Measurements from ENCODE around the gene ELP2. TPM values are rescaled to one million over a fixed set of nuclear protein-coding genes. Genes with fewer than 3 reads are reported as not detected.

The ELP2 gene
- total RNA-seq, 2 experiments from 2014 or later: 40.3 to 50.5 TPM

DNA sequence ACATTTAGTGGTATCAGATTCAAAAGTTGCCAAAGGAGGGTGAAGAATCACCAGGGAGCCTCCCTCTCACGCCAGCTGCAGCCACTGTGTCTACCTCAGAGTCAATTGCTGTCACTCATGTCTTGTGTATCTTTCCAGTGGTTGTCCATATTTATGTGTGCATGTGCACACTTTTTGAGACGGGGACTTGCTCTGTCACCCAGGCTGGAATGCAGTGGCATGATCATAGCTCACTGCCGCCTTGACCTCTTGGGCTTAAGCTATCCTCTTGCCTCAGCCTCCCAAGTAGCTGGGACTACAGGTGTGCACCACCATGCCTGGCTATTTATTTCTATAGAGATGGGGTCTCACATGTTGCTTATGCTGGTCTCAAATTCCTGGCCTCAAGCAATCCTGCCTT is 61.6 kb downstream of the ELP2 start:
- ChIA-PET POLR2A (no interaction called here), CTCF (ENCODE audit: unreplicated experiment) (no interaction called here)
- no peaks in the 10 kb centered on the region for H3K4me1 ChIP-seq (ENCODE audit: insufficient read depth, low read length, poor library complexity, severe bottlenecking)
- no peaks in the 10 kb centered on the region for H4K20me1 ChIP-seq (ENCODE audit: insufficient read depth, low read length)
- intact Hi-C loops (cut with micrococcal nuclease; ENCODE audit: unreplicated experiment): no loop called here
- no peaks in the 10 kb centered on the region for H3K79me2 ChIP-seq (ENCODE audit: insufficient read depth, low read depth, low read length)
- H3K9me2 ChIP-seq (ENCODE audit: insufficient read depth, low read length): no peaks in the 10 kb centered on the region
- BruUV-seq (replicated peaks): no TSS peak
- H3K36me3 ChIP-seq (ENCODE audit: insufficient read depth, low read length): no peaks in the 10 kb centered on the region
- H3K27ac ChIP-seq (ENCODE audit: low read depth, low read length, poor library complexity, severe bottlenecking): no peak overlapping the region
- no peak for DNase-seq (ENCODE audit: low spot score)
- no peak for TF ChIP-seq EZH2phosphoT487 (IDR thresholded peaks at IDR 0.05; ENCODE audit: borderline replicate concordance, low read depth, low read length)
- TF ChIP-seq, protein P1, sequence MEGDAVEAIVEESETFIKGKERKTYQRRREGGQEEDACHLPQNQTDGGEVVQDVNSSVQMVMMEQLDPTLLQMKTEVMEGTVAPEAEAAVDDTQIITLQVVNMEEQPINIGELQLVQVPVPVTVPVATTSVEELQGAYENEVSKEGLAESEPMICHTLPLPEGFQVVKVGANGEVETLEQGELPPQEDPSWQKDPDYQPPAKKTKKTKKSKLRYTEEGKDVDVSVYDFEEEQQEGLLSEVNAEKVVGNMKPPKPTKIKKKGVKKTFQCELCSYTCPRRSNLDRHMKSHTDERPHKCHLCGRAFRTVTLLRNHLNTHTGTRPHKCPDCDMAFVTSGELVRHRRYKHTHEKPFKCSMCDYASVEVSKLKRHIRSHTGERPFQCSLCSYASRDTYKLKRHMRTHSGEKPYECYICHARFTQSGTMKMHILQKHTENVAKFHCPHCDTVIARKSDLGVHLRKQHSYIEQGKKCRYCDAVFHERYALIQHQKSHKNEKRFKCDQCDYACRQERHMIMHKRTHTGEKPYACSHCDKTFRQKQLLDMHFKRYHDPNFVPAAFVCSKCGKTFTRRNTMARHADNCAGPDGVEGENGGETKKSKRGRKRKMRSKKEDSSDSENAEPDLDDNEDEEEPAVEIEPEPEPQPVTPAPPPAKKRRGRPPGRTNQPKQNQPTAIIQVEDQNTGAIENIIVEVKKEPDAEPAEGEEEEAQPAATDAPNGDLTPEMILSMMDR (conservative IDR thresholded peaks at IDR 0.05; ENCODE audit: low read length): no peak
- no peak overlapping the region for H3K4me2 ChIP-seq (ENCODE audit: low read length)
- no peak overlapping the region for H2AFZ ChIP-seq (ENCODE audit: low read length)
- no peaks in the 10 kb centered on the region for H3K9me3 ChIP-seq (ENCODE audit: low read length)
- no peak overlapping the region for H3K4me3 ChIP-seq (ENCODE audit: low read depth, low read length, poor library complexity, severe bottlenecking)

DNA sequence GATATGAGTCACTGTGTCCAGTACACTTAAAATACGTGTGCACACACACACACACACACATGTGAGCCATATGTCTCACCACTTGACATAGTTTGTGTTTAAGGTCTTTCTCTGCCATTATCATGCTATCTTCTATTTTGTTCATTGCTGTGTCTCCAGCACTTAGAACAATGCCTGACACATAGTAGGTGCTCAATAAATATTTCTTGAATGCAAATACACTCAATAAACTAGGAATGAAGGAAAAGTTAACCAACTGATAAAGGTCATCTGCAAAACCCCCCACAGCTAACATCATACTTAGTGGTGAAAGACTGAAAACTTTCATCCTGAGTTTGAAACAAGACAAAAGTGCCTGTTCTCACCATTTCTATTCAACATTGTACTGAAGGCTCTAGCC is 62.0 kb downstream of the ELP2 start:
- ChIA-PET POLR2A (no interaction called here), CTCF (ENCODE audit: unreplicated experiment) (no interaction called here)
- BruUV-seq (replicated peaks): no TSS peak
- no peaks in the 10 kb centered on the region for H4K20me1 ChIP-seq (ENCODE audit: insufficient read depth, low read length)
- no peaks in the 10 kb centered on the region for H3K4me1 ChIP-seq (ENCODE audit: insufficient read depth, low read length, poor library complexity, severe bottlenecking)
- H3K4me2 ChIP-seq (ENCODE audit: low read length): no peak overlapping the region
- DNase-seq (ENCODE audit: low spot score): no peak
- no peak overlapping the region for H3K27ac ChIP-seq (ENCODE audit: low read depth, low read length, poor library complexity, severe bottlenecking)
- H3K9me2 ChIP-seq (ENCODE audit: insufficient read depth, low read length): no peaks in the 10 kb centered on the region
- H2AFZ ChIP-seq (ENCODE audit: low read length): no peak overlapping the region
- H3K9me3 ChIP-seq (ENCODE audit: low read length): no peaks in the 10 kb centered on the region
- TF ChIP-seq EZH2phosphoT487 (IDR thresholded peaks at IDR 0.05; ENCODE audit: borderline replicate concordance, low read depth, low read length): no peak
- TF ChIP-seq, protein P1 (conservative IDR thresholded peaks at IDR 0.05; ENCODE audit: low read length): no peak
- intact Hi-C loops (cut with micrococcal nuclease; ENCODE audit: unreplicated experiment): no loop called here
- H3K36me3 ChIP-seq (ENCODE audit: insufficient read depth, low read length): no peaks in the 10 kb centered on the region
- no peak overlapping the region for H3K4me3 ChIP-seq (ENCODE audit: low read depth, low read length, poor library complexity, severe bottlenecking)
- no peaks in the 10 kb centered on the region for H3K79me2 ChIP-seq (ENCODE audit: insufficient read depth, low read depth, low read length)

DNA sequence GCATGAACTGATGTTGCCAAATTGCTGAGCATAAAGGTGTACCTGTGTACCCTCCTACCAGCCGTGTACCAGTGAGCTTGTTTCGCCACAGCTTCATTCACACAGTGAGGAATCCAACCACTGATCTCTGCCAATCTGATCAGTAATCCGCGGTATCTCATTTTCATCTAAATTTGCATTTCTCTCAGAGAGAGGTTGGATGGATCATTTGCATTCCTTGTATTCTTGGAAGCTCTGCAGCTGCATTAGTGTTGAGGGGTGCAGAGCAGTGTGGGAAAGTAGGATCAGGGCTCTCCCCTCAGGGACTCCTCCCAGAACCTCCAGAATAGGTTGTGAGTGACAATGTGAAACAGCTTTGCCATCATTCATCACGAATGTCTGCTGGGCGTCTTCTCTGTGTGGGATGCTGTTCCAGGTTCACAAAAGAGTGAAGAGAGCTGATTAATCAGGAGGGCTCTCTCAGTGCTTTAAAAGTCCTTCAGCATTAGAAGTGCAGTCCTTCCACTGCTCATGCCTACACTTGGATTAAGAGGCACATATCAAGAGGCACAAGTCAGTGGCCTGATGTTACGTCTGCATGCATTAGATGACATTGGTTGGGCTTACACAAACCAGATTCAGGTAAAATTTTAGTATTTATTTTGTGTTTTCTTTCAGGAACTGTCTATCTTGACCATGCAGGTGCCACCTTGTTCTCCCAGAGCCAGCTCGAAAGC is 65.1 kb downstream of the ELP2 start:
- Histone ChIP-seq H2AFZ (ENCODE audit: low read length) (no peak overlapping the region), H3K4me3 (ENCODE audit: low read depth, low read length, poor library complexity, severe bottlenecking) (no peak overlapping the region), H3K79me2 (ENCODE audit: insufficient read depth, low read depth, low read length) (no peaks in the 10 kb centered on the region), H3K36me3 (ENCODE audit: insufficient read depth, low read length) (no peaks in the 10 kb centered on the region), H3K27ac (ENCODE audit: low read depth, low read length, poor library complexity, severe bottlenecking) (no peak overlapping the region), H4K20me1 (ENCODE audit: insufficient read depth, low read length) (no peaks in the 10 kb centered on the region), H3K4me1 (ENCODE audit: insufficient read depth, low read length, poor library complexity, severe bottlenecking) (no peaks in the 10 kb centered on the region), H3K9me3 (ENCODE audit: low read length) (no peaks in the 10 kb centered on the region), H3K9me2 (ENCODE audit: insufficient read depth, low read length) (no peaks in the 10 kb centered on the region), H3K4me2 (ENCODE audit: low read length) (no peak overlapping the region)
- CTCF ChIA-PET (ENCODE audit: unreplicated experiment): no interaction called here
- TF ChIP-seq, protein P1 (conservative IDR thresholded peaks at IDR 0.05; ENCODE audit: low read length): no peak
- TF ChIP-seq EZH2phosphoT487 (IDR thresholded peaks at IDR 0.05; ENCODE audit: borderline replicate concordance, low read depth, low read length): no peak
- POLR2A ChIA-PET: no interaction called here
- no TSS peak for BruUV-seq (replicated peaks)
- intact Hi-C loops (cut with micrococcal nuclease; ENCODE audit: unreplicated experiment): no loop called here
- DNase-seq (ENCODE audit: low spot score): no peak

All from OCI-LY7 (cell line).